Chondrocyte (in vitro differentiated cells): Measurements from ENCODE around the gene DPP7. TPM values are rescaled to one million over a fixed set of nuclear protein-coding genes. Genes with fewer than 3 reads are reported as not detected.

Experiments used
- DNase-seq: peaks from one replicate; pipeline ENCODE4 v3.0.0; 2021; ENCODE audit warnings: mixed read lengths, low spot score
- H3K27ac Mint-ChIP-seq: one replicate; pipeline ENCODE4 v1.8.0; 2021; ENCODE audit warnings: mild to moderate bottlenecking, moderate library complexity, mixed read lengths; ENCODE audit not compliant: unreplicated experiment
- H3K27me3 Mint-ChIP-seq: 2 replicates; pipeline ENCODE4 v1.8.0; 2021; ENCODE audit warnings: low read depth, mixed read lengths
- H3K36me3 Mint-ChIP-seq: 2 replicates; pipeline ENCODE4 v1.8.0; 2021; ENCODE audit warnings: low read depth, mixed read lengths
- H3K4me1 Mint-ChIP-seq: 2 replicates; pipeline ENCODE4 v1.8.0; 2021; ENCODE audit warnings: low read depth, mild to moderate bottlenecking, mixed read lengths
- H3K4me3 Mint-ChIP-seq: one replicate; pipeline ENCODE4 v1.8.0; 2021; ENCODE audit warnings: mild to moderate bottlenecking, moderate library complexity, mixed read lengths; ENCODE audit not compliant: unreplicated experiment
- H3K9me3 Mint-ChIP-seq: 2 replicates; pipeline ENCODE4 v1.8.0; 2021; ENCODE audit warnings: low read depth, mixed read lengths
- total RNA-seq: library from RNA; stranded (reverse); gene quantifications from 3 replicates; pipeline ENCODE4 v1.2.1, GENCODE V29; 2021
- TF ChIP-seq, protein P1 (sequence below): fragments of 200-600 bp; sonication (generic); IDR thresholded peaks from 2 replicates; pipeline ENCODE4 v1.5.0; 2021; ENCODE audit warnings: antibody characterized with exemption, mild to moderate bottlenecking, moderate library complexity

Gene DPP7
- total RNA-seq, 1 donor from 2014 or later: 82.2 TPM

DNA sequence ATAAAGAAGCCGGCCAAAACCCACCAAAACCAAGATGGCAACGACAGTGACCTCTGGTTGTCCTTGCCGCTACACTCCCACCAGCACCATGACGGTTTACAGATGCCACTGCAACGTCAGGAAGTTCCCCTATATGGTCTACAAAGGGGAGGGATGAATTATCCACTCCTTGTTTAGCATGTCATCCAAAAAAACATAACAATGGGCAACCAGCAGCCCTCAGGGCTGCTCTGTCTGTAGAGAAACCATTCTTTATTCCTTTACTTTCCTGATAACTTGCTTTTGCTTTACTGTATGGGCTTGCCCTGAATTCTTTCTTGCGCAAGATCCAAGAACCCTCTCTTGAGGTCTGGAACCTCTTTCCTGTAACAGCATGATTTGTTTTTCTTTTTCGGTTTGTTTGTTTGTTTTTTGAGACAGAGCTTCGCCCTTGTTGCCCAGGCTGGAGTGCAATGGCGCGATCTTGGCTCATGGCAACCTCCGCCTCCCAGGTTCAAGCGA lies 39.2 kb downstream of the DPP7 start:
- TF ChIP-seq, protein P1, sequence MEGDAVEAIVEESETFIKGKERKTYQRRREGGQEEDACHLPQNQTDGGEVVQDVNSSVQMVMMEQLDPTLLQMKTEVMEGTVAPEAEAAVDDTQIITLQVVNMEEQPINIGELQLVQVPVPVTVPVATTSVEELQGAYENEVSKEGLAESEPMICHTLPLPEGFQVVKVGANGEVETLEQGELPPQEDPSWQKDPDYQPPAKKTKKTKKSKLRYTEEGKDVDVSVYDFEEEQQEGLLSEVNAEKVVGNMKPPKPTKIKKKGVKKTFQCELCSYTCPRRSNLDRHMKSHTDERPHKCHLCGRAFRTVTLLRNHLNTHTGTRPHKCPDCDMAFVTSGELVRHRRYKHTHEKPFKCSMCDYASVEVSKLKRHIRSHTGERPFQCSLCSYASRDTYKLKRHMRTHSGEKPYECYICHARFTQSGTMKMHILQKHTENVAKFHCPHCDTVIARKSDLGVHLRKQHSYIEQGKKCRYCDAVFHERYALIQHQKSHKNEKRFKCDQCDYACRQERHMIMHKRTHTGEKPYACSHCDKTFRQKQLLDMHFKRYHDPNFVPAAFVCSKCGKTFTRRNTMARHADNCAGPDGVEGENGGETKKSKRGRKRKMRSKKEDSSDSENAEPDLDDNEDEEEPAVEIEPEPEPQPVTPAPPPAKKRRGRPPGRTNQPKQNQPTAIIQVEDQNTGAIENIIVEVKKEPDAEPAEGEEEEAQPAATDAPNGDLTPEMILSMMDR: no peak
- H3K36me3 Mint-ChIP-seq: peaks cover 5% of the 10 kb centered on the region
- no peak overlapping the region for H3K27ac Mint-ChIP-seq
- peaks cover 13% of the 10 kb centered on the region for H3K4me1 Mint-ChIP-seq
- no peak for DNase-seq
- H3K27me3 Mint-ChIP-seq: no peaks in the 10 kb centered on the region
- H3K4me3 Mint-ChIP-seq: no peak overlapping the region
- no peaks in the 10 kb centered on the region for H3K9me3 Mint-ChIP-seq

DNA sequence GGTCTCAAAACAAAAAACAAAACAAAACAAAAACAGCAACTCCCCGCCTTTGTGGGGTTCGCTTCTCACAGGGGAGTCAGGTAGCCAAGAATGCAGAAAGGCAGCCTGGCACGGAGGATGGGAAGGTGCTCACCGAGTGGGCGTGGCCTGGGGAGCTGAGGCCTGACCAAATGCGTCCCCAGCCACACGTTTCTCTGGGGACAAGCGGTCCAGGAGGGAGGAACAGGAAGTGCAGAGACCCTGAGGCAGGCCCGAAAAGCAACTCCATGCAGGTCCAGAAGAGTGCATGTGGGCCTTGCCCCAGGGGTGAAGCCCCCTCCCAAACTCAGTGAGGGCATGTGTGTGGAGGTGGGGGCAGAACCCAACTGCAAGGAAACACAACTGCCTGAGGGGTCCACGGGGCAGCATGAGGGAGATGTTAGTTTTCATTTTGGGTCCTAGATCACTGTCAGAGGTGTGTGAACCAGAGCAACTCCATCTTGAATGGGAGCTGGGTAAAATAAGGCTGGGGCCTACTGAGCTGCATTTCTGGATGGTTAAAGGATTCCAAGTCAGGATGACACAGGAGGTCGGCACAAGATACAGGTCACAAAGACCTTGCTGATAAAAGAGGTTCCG lies 39.8 kb downstream of the DPP7 start:
- peaks cover 10% of the 10 kb centered on the region for H3K4me1 Mint-ChIP-seq
- H3K27me3 Mint-ChIP-seq: no peaks in the 10 kb centered on the region

DNA sequence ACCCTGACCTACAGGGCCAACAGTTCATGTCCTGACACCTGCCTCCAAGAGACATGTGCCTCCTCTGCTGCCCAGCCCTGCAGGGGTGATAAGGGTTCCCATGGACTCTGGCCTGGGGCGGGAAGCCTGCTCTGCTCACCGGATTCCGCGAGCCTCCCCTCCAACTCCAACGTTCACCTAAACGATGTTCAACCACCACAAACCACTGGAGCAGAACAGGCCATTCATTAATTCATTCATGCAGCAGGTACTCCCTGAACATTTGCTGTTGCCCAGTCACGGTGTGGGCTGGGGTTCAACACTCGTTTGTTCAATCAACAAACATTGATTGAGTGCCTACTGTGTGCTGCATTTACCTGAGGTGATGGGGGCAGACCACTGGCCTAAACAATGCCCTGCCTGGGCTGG lies 40.5 kb downstream of the DPP7 start:
- TF ChIP-seq, protein P1: no peak
- H3K27me3 Mint-ChIP-seq: no peaks in the 10 kb centered on the region

More for the DNA sequence above, 39.8 kb downstream of the DPP7 start:
- no peak overlapping the region for H3K4me3 Mint-ChIP-seq
- H3K36me3 Mint-ChIP-seq: peaks cover 2% of the 10 kb centered on the region
- no peak overlapping the region for H3K27ac Mint-ChIP-seq
- DNase-seq: no peak
- no peaks in the 10 kb centered on the region for H3K9me3 Mint-ChIP-seq
- TF ChIP-seq, protein P1: no peak

DNA sequence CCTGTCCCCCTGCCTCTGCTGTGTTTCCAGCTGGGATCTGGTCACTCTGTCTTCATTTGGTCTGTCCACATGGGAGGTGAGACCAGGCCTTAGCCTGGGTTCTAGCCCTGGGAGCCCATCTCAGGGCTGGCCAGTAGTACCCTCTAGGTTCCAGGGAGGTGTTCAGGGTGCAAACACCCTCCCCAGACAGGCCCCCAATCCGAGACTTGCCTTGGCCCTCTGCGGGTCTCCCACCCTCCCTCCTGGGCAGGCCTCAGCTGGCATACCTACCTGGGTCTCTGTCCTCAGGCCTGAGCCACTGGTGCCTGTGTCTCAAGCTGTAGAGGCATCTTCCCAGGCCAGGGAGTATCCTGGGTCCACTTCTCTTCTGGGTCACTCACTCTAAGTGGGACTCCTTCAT lies 43.3 kb downstream of the DPP7 start:
- no peaks in the 10 kb centered on the region for H3K9me3 Mint-ChIP-seq
- peak overlapping the region; percentile 80 for H3K27ac Mint-ChIP-seq
- peak overlapping the region; percentile 69 for H3K4me3 Mint-ChIP-seq
- H3K36me3 Mint-ChIP-seq: no peaks in the 10 kb centered on the region
- TF ChIP-seq, protein P1: no peak
- peaks cover 13% of the 10 kb centered on the region for H3K4me1 Mint-ChIP-seq
- H3K27me3 Mint-ChIP-seq: no peaks in the 10 kb centered on the region
- DNase-seq: no peak

More for the DNA sequence above, 40.5 kb downstream of the DPP7 start:
- H3K36me3 Mint-ChIP-seq: peaks cover 1% of the 10 kb centered on the region
- no peak overlapping the region for H3K27ac Mint-ChIP-seq
- H3K4me1 Mint-ChIP-seq: peaks cover 9% of the 10 kb centered on the region
- no peak for DNase-seq
- no peak overlapping the region for H3K4me3 Mint-ChIP-seq
- H3K9me3 Mint-ChIP-seq: no peaks in the 10 kb centered on the region

DNA sequence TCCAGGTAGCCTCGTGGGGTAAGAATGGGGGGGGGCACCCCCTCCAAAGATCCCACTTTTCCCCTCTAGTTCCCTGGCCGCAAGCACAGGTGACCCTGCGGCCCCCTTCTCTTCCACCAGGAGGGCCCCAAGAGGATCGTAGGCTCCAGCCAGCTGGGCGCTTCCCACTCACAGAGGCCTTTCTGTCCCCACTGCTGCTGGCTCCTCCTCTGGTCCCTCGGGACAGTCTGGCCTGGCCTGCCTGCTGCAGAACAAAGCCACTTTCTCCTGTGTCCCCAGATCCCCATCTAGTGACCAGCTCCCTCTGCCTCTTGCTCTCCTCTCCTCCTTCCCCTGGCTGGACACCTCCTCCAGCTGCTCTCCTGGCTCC lies 43.6 kb downstream of the DPP7 start:
- peak overlapping the region; percentile 69 for H3K4me3 Mint-ChIP-seq
- no peaks in the 10 kb centered on the region for H3K9me3 Mint-ChIP-seq
- H3K27ac Mint-ChIP-seq: peak overlapping the region; percentile 80
- peaks cover 13% of the 10 kb centered on the region for H3K4me1 Mint-ChIP-seq
- no peaks in the 10 kb centered on the region for H3K27me3 Mint-ChIP-seq
- H3K36me3 Mint-ChIP-seq: no peaks in the 10 kb centered on the region
- DNase-seq: no peak
- TF ChIP-seq, protein P1: peak; percentile 35
